Transverse colon (tissue), 4 donors: ENCODE measurements around the gene ABCA4. TPM values are rescaled to one million over a fixed set of nuclear protein-coding genes. Genes with fewer than 3 reads are reported as not detected.

Source experiments
- total RNA-seq, 4 donors: library from RNA; depleted of rRNA; stranded (reverse); fragments of >200 nt; gene quantifications; one replicate each; pipeline ENCODE4 v1.1.0, GENCODE V29; 2016

Gene ABCA4
- total RNA-seq, 4 donors from 2014 or later = 0.16 to 0.55 TPM; not detected in 2

Other genes with a start within 250 kb of the ABCA4 start
- 10 to 100 TPM in 3 of 4 donors, 1 to 10 TPM in 1; 3.0 to 37.6 (median 24.2) TPM for gene DNTTIP2, start 241.9 kb downstream of the ABCA4 start, total RNA-seq
- 10 to 100 TPM in 2 of 4 donors, 1 to 10 TPM in 2; 6.0 to 12.5 (median 10.0) TPM for gene GCLM, start 211.7 kb downstream of the ABCA4 start, total RNA-seq
- 1 to 10 TPM; 4.1 to 8.9 (median 5.4) TPM for gene ARHGAP29, start 116.4 kb upstream of the ABCA4 start, total RNA-seq